GM12878 (cell line): ENCODE results near the gene PCDH15. TPM values are rescaled to one million over a fixed set of nuclear protein-coding genes. Genes with fewer than 3 reads are reported as not detected.

ENCODE experiments used
- ATAC-seq: fragments of 200-7000 bp; cut with Tn5 transposase; 3 replicates; pipeline ENCODE4 v1.9.1; 2020; ENCODE audit warnings: mild to moderate bottlenecking, moderate library complexity
- BruUV-seq: library from RNA; stranded (reverse); fragments of 400-500 nt; replicated peaks from 2 replicates; lab custom pipeline; 2021; lab: Mats Ljungman, UMichigan
- CTCF ChIA-PET: fragments of 300-600 bp; sonication (Branson Sonifier 250); formaldehyde crosslinking; extraction: SDS; loops from one replicate; lab custom pipeline; 2021; ENCODE audit warnings: inconsistent platforms; lab: Yijun Ruan, JAX
- POLR2A ChIA-PET: fragments of 350-600 bp; formaldehyde crosslinking; extraction: SDS; loops from one replicate; lab custom pipeline; 2021; ENCODE audit warnings: inconsistent platforms; lab: Charles Lee
- RAD21 ChIA-PET: fragments of 300-600 bp; sonication (Branson Sonifier 250); formaldehyde crosslinking; loops from one replicate; lab custom pipeline; 2023; ENCODE audit warnings: antibody characterized with exemption; ENCODE audit not compliant: unreplicated experiment; lab: Charles Lee
- SMC1A ChIA-PET: fragments of 300-600 bp; sonication (Branson Sonifier 250); formaldehyde crosslinking; loops from one replicate; lab custom pipeline; 2023; ENCODE audit not compliant: unreplicated experiment, uncharacterized antibody; lab: Charles Lee
- DNase-seq: peaks from one replicate; pipeline ENCODE4 v3.0.0-alpha.2; 2011; ENCODE audit warnings: low read depth, low spot score
- FAIRE-seq: peaks from 3 replicates; lab custom pipeline; 2011; peaks lifted over from hg19 to GRCh38; lab: Jason Lieb, UNC
- H2AFZ ChIP-seq: 2 replicates; pipeline ENCODE4 v1.6.0; 2011; ENCODE audit warnings: low read depth, low read length, control low read depth; ENCODE audit not compliant: control insufficient read depth
- H3K27ac ChIP-seq: 2 replicates; pipeline ENCODE4 v1.5.1; 2011; ENCODE audit warnings: control low read depth; ENCODE audit not compliant: control insufficient read depth, insufficient read depth
- H3K27me3 ChIP-seq, 2 experiments: replicated peaks in 1 of 2; 2 replicates each; pipeline versions ENCODE4 v1.6.0 to v1.6.1; 2011; ENCODE audit warnings: low read length in 1 of 2; ENCODE audit not compliant: control insufficient read depth in 2 of 2, insufficient read depth in 2 of 2
- H3K36me3 ChIP-seq, 2 experiments: 2 replicates each; pipeline ENCODE4 v1.5.1; 2011; ENCODE audit warnings: low read length in 1 of 2; ENCODE audit not compliant: control insufficient read depth in 2 of 2, insufficient read depth in 2 of 2
- H3K4me1 ChIP-seq: 2 replicates; pipeline ENCODE4 v1.6.1; 2011; ENCODE audit warnings: mild to moderate bottlenecking, low read length, moderate library complexity, mixed read lengths; ENCODE audit not compliant: control insufficient read depth, insufficient read depth
- H3K4me2 ChIP-seq: 2 replicates; pipeline ENCODE4 v1.6.0; 2011; ENCODE audit warnings: control low read depth; ENCODE audit not compliant: control insufficient read depth, insufficient read depth
- H3K4me3 ChIP-seq: fragments of 200-600 bp; sonication (generic); 2 replicates; pipeline ENCODE4 v1.5.1; 2016
- H3K79me2 ChIP-seq: 2 replicates; pipeline ENCODE4 v1.6.0; 2011; ENCODE audit warnings: low read length; ENCODE audit not compliant: control insufficient read depth, insufficient read depth
- H3K9ac ChIP-seq: 2 replicates; pipeline ENCODE4 v1.8.0; 2011; ENCODE audit warnings: low read length, control low read depth, mixed read lengths; ENCODE audit not compliant: control insufficient read depth, insufficient read depth
- H3K9me3 ChIP-seq: replicated peaks from 3 replicates; pipeline ENCODE4 v1.5.1; 2011; ENCODE audit warnings: mild to moderate bottlenecking, low read length; ENCODE audit not compliant: control insufficient read depth, insufficient read depth
- H4K20me1 ChIP-seq: 2 replicates; pipeline ENCODE4 v1.6.0; 2011; ENCODE audit not compliant: control insufficient read depth, insufficient read depth
- ATF3 ChIP-seq: IDR thresholded peaks from 2 replicates; pipeline ENCODE4 v1.6.1; 2011; ENCODE audit warnings: low read depth, mild to moderate bottlenecking, low read length, moderate library complexity, borderline replicate concordance; ENCODE audit errors: extremely low read depth
- BACH1 ChIP-seq: fragments of 450-650 bp; IDR thresholded peaks from 2 replicates; pipeline ENCODE4 v1.6.1; 2017; ENCODE audit warnings: mild to moderate bottlenecking, borderline replicate concordance
- CBX3 ChIP-seq: fragments of 200-600 bp; sonication (generic); IDR thresholded peaks from 2 replicates; pipeline ENCODE4 v1.6.1; 2016; ENCODE audit warnings: low read depth, borderline replicate concordance
- CBX5 ChIP-seq: sonication (generic); IDR thresholded peaks from 2 replicates; pipeline ENCODE4 v1.6.1; 2016; ENCODE audit warnings: low read depth, moderate library complexity, mild to moderate bottlenecking, inconsistent platforms
- CEBPZ ChIP-seq: fragments of 150-350 bp; IDR thresholded peaks from 2 replicates; pipeline ENCODE4 v1.6.1; 2016; ENCODE audit warnings: low read depth, low read length
- CREB1 ChIP-seq: IDR thresholded peaks from 2 replicates; pipeline ENCODE4 v1.6.1; 2012; ENCODE audit warnings: low read depth, mild to moderate bottlenecking, inconsistent platforms
- IRF3 ChIP-seq: fragments of 450-650 bp; IDR thresholded peaks from 2 replicates; pipeline ENCODE4 v1.6.1; 2014; ENCODE audit warnings: mild to moderate bottlenecking
- NFYB ChIP-seq: IDR thresholded peaks from 2 replicates; pipeline ENCODE4 v1.6.1; 2011; ENCODE audit warnings: low read depth, mild to moderate bottlenecking, low read length, improper control_type of control experiment, moderate library complexity; ENCODE audit not compliant: insufficient read depth
- NKRF ChIP-seq: fragments of 450-650 bp; conservative IDR thresholded peaks from 2 replicates; pipeline ENCODE4 v1.6.1; 2017; ENCODE audit warnings: mild to moderate bottlenecking, moderate library complexity
- SIN3A ChIP-seq: IDR thresholded peaks from 2 replicates; pipeline ENCODE4 v1.6.1; 2012; ENCODE audit warnings: low read depth, low read length, improper control_type of control experiment
- SUPT20H ChIP-seq: IDR thresholded peaks from 2 replicates; pipeline ENCODE4 v1.6.1; 2011; ENCODE audit warnings: low read depth, mild to moderate bottlenecking, low read length, moderate library complexity, borderline replicate concordance; ENCODE audit not compliant: control insufficient read depth
- ZNF687 ChIP-seq: fragments of 450-650 bp; IDR thresholded peaks from 2 replicates; pipeline ENCODE4 v1.6.1; 2017; ENCODE audit warnings: mild to moderate bottlenecking, moderate library complexity
- WGBS: methylation state at CpG from one replicate; pipeline ENCODE4 v1.1.6; 2016; ENCODE audit warnings: low lambda C conversion rate; ENCODE audit not compliant: insufficient replicate concordance, insufficient coverage; ENCODE audit errors: missing lambda C conversion rate; 5-methylcytosine and 5-hydroxymethylcytosine counted together
- in situ Hi-C: fragments of 300-500 bp; cut with MboI; formaldehyde crosslinking; loops from 9 replicates; pipeline ENCODE4 v1.14.3; 2018; ENCODE audit warnings: mixed read lengths
- intact Hi-C: fragments of 100-400 bp; cut with micrococcal nuclease; formaldehyde crosslinking; loops from one replicate; pipeline ENCODE4 v1.14.2; 2022; ENCODE audit not compliant: unreplicated experiment
- polyA plus RNA-seq, 11 experiments: library from polyadenylated mRNA; depleted of rRNA in 4 of 11; unstranded in 6 of 11; stranded (reverse) in 5 of 11; fragments of >200 nt; fragmentation: Nextera tagmentation in 4 of 11; fragmentation: Illumina TruSeq in 1 of 11; extraction: Ambion mirVana in 4 of 11; extraction: Trizol in 1 of 11; gene quantifications; 1 replicate in 1 of 11; 2 replicates in 10 of 11; pipeline versions ENCODE4 v1.2.1 to v1.2.3, GENCODE V29; 2011 to 2016; ENCODE audit warnings: inconsistent platforms in 2 of 11, missing spikeins in 2 of 11, low read depth in 1 of 11
- total RNA-seq, 4 experiments: library from RNA; depleted of rRNA in 3 of 4; stranded (reverse); fragments of >200 nt in 3 of 4; fragmentation: Illumina TruSeq in 1 of 4; extraction: Trizol in 1 of 4; gene quantifications; 2 replicates each; pipeline versions ENCODE4 v1.2.1 to v1.2.3, GENCODE V29; 2013 to 2021

The PCDH15 gene
- total and polyA plus RNA-seq, 10 of the 15 experiments (the other 5 are each of a cell fraction or from before 2014, with no cell fraction given) = 0.03 to 0.52 (median 0.07) TPM; not detected in 6

- TF ChIP-seq IRF3 = no peak
- no peak for TF ChIP-seq SUPT20H
- TF ChIP-seq NFYB = no peak
- TF ChIP-seq ZNF687 = no peak
- no peak for TF ChIP-seq BACH1
These were observed 323.3 kb downstream of the PCDH15 start (continued) for GRCh38 chr10:54477738-54478137.

- SMC1A ChIA-PET = no interaction called here
- no peaks in the 10 kb centered on the region for H3K79me2 ChIP-seq
- ATAC-seq = no peak; the same call in 2 of the 3 replicates
- intact Hi-C loops = no loop called here
- H3K27ac ChIP-seq = no peak overlapping the region
- no peak for FAIRE-seq
- RAD21 ChIA-PET = no interaction called here
- no TSS peak for BruUV-seq
- CTCF ChIA-PET = no interaction called here
- no peak overlapping the region for H3K4me3 ChIP-seq
- no peaks in the 10 kb centered on the region for H4K20me1 ChIP-seq
- 0% methylated on average over 1 of the region's 1 CpG for WGBS
- no peak overlapping the region for H3K9ac ChIP-seq
- POLR2A ChIA-PET = interaction anchor here (0.6 kb wide), 2 partner anchors 11 to 148 kb away, joined by 3 to 7 read pairs; no protein-coding TSS in a partner anchor
- no peak overlapping the region for H2AFZ ChIP-seq
- no peaks in the 10 kb centered on the region for H3K36me3 ChIP-seq
- no peaks in the 10 kb centered on the region for H3K4me1 ChIP-seq
- DNase-seq = no peak
- no peak overlapping the region for H3K4me2 ChIP-seq
- in situ Hi-C loops = no loop called here
- no peaks in the 10 kb centered on the region for H3K9me3 ChIP-seq
- H3K27me3 ChIP-seq = no peaks in the 10 kb centered on the region
- no peak for TF ChIP-seq ATF3
- TF ChIP-seq CBX3 = no peak
- no peak for TF ChIP-seq CBX5
- no peak for TF ChIP-seq CEBPZ
- TF ChIP-seq NKRF = no peak
- no peak for TF ChIP-seq CREB1
- TF ChIP-seq SIN3A = no peak
These were observed 330.8 kb downstream of the PCDH15 start for GRCh38 chr10:54470324-54470631.
